Suprapubic skin (tissue), 4 donors: ENCODE measurements around the gene HPCAL1. TPM values are rescaled to one million over a fixed set of nuclear protein-coding genes. Genes with fewer than 3 reads are reported as not detected.

Experiments
- DNase-seq, 2 donors: peaks; one replicate each; pipeline ENCODE4 v3.0.0-alpha.2; 2019; ENCODE audit warnings: low spot score in 2 of 2
- H3K27ac ChIP-seq: fragments of 200-600 bp; sonication (generic); one replicate; pipeline ENCODE4 v1.5.1; 2019
- H3K27me3 ChIP-seq: fragments of 200-600 bp; sonication (generic); one replicate; pipeline ENCODE4 v1.5.1; 2019
- H3K36me3 ChIP-seq: fragments of 200-600 bp; sonication (generic); one replicate; pipeline ENCODE4 v1.5.1; 2019
- H3K4me1 ChIP-seq: fragments of 200-600 bp; sonication (generic); one replicate; pipeline ENCODE4 v1.5.1; 2019
- H3K4me3 ChIP-seq: fragments of 200-600 bp; sonication (generic); one replicate; pipeline ENCODE4 v1.5.1; 2019; ENCODE audit warnings: mild to moderate bottlenecking
- H3K9me3 ChIP-seq: fragments of 200-600 bp; sonication (generic); one replicate; pipeline ENCODE4 v1.5.1; 2019
- CTCF ChIP-seq, 2 donors: fragments of 200-600 bp in 1 of 2; fragments of 450-650 bp in 1 of 2; sonication (generic) in 1 of 2; IDR thresholded peaks; one replicate each; pipeline ENCODE4 v1.5.1; 2016 to 2019; ENCODE audit warnings: antibody characterized with exemption in 2 of 2, mild to moderate bottlenecking in 1 of 2, moderate library complexity in 1 of 2
- EP300 ChIP-seq: sonication (generic); formaldehyde crosslinking; IDR thresholded peaks from one replicate; pipeline ENCODE4 v1.6.1; 2017; ENCODE audit warnings: antibody characterized with exemption
- POLR2A ChIP-seq, 2 donors: fragments of 450-650 bp; IDR thresholded peaks; one replicate each; pipeline ENCODE4 v1.6.1; 2017; ENCODE audit warnings: antibody characterized with exemption in 2 of 2, mild to moderate bottlenecking in 2 of 2, moderate library complexity in 2 of 2
- POLR2AphosphoS5 ChIP-seq, 3 donors: sonication (generic); formaldehyde crosslinking; IDR thresholded peaks; one replicate each; pipeline ENCODE4 v1.6.1; 2017; ENCODE audit warnings: antibody characterized with exemption in 3 of 3
- WGBS: methylation state at CpG from one replicate; pipeline ENCODE4 v1.1.5; 2018; 5-methylcytosine and 5-hydroxymethylcytosine counted together
- total RNA-seq, 4 donors: library from RNA; depleted of rRNA; stranded (reverse); fragments of >200 nt; gene quantifications; one replicate each; pipeline ENCODE4 v1.1.0, GENCODE V29; 2016

Gene HPCAL1
- total RNA-seq, 4 donors from 2014 or later = 27.7 to 40.7 (median 35.3) TPM

- no peaks in the 10 kb centered on the region for H3K36me3 ChIP-seq
- H3K27me3 ChIP-seq = no peaks in the 10 kb centered on the region
- H3K9me3 ChIP-seq = no peaks in the 10 kb centered on the region
- no peak overlapping the region for H3K27ac ChIP-seq
- H3K4me1 ChIP-seq = peaks cover 47% of the 10 kb centered on the region
- H3K4me3 ChIP-seq = no peak overlapping the region
- TF ChIP-seq POLR2A (IDR thresholded peaks at IDR 0.05) = no peak
- TF ChIP-seq EP300 = no peak
- TF ChIP-seq CTCF (IDR thresholded peaks at IDR 0.05) = no peak
- TF ChIP-seq POLR2AphosphoS5 (IDR thresholded peaks at IDR 0.05) = no peak
- WGBS = 78% methylated on average over 10 of the region's 11 CpGs
- no peak for DNase-seq
Observed at GRCh38 chr2:10385933-10386773, 83.4 kb downstream of the HPCAL1 start.

GRCh38 chr2:10387033-10387432 lies 84.3 kb downstream of the HPCAL1 start:
- no peak for DNase-seq
- no peaks in the 10 kb centered on the region for H3K27me3 ChIP-seq
- H3K9me3 ChIP-seq = no peaks in the 10 kb centered on the region
- 87% methylated on average over 11 of the region's 14 CpGs for WGBS
- H3K36me3 ChIP-seq = no peaks in the 10 kb centered on the region
- no peak for TF ChIP-seq POLR2A (IDR thresholded peaks at IDR 0.05)
- TF ChIP-seq POLR2AphosphoS5 (IDR thresholded peaks at IDR 0.05) = no peak
- no peak for TF ChIP-seq EP300
- no peak for TF ChIP-seq CTCF (IDR thresholded peaks at IDR 0.05)
- no peak overlapping the region for H3K27ac ChIP-seq
- no peak overlapping the region for H3K4me3 ChIP-seq
- peaks cover 54% of the 10 kb centered on the region for H3K4me1 ChIP-seq

DNA sequence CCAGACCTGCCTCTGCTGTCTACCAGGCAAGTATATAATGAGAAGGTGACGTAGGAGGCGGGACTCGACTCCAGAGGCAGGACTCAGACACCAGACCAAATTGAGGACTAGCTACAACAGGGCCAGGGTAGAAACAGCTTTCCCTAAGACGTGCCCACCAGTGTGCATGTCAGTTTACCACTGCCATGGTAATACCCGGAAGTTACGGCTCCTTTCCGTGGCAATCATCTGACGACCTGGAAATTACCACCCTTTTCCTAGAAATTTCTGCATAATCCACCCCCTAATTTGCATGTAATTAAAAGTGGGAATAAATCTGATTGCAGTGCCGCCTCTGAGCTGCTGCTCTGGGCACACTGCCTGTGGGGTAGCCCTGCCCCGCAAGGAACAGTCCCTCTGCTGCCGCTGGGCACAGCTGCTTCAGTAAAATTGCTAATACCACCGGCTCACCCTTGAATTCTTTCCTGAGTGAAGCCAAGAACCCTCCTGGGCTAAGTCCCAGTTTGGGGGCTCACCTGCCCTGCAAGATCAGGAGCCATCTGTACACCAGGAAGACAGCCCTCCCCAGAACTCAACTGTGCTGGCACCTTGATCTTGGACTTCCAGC lies 86.4 kb downstream of the HPCAL1 start:
- H3K36me3 ChIP-seq = no peaks in the 10 kb centered on the region
- H3K9me3 ChIP-seq = no peaks in the 10 kb centered on the region
- WGBS = 91% methylated on average over 12 of the region's 12 CpGs
- TF ChIP-seq EP300 (no peak), POLR2A (IDR thresholded peaks at IDR 0.05) (no peak), CTCF (IDR thresholded peaks at IDR 0.05) (no peak), POLR2AphosphoS5 (IDR thresholded peaks at IDR 0.05) (no peak)
- H3K27ac ChIP-seq = no peak overlapping the region
- peaks cover 54% of the 10 kb centered on the region for H3K4me1 ChIP-seq
- no peak overlapping the region for H3K4me3 ChIP-seq
- no peak for DNase-seq
- no peaks in the 10 kb centered on the region for H3K27me3 ChIP-seq

GRCh38 chr2:10389573-10389972 lies 86.9 kb downstream of the HPCAL1 start:
- H3K27ac ChIP-seq = peak overlapping the region; percentile 61

More at GRCh38 chr2:10389573-10389972, 86.9 kb downstream of the HPCAL1 start:
- Histone ChIP-seq H3K36me3 (no peaks in the 10 kb centered on the region), H3K9me3 (no peaks in the 10 kb centered on the region), H3K4me3 (no peak overlapping the region), H3K4me1 (peaks cover 54% of the 10 kb centered on the region), H3K27me3 (no peaks in the 10 kb centered on the region)
- no peak for DNase-seq
- WGBS = 58% methylated on average over 5 of the region's 5 CpGs
- TF ChIP-seq POLR2AphosphoS5 (IDR thresholded peaks at IDR 0.05) (peak in 1 of 3 donors; percentile 88), CTCF (IDR thresholded peaks at IDR 0.05) (no peak)
